Measurements from ENCODE around the gene PLA2G6. TPM values are rescaled to one million over a fixed set of nuclear protein-coding genes. Genes with fewer than 3 reads are reported as not detected.

The PLA2G6 gene
- polyA plus RNA-seq, 1 donor: 71.1 TPM

DNA sequence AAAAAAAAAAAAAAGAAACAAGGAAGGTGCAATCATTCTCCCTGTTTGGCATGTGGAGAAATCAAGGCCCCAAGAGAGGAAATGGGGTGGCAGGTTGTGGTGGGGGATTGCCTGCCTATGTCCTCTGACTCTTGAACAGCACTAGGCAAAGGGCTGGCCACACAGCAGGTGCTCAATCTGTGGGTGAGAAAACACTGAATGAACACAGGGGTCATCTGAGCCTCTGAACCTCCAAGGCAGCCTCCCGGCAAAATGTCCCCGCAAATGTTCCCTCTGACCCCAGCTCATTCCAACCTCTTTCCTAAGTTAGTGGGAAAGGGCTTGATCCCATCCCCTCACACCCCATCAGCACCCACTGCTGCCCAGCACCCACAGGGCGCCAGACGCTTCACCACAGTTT is 4.6 kb downstream of the PLA2G6 start:
- peaks cover 27% of the 10 kb centered on the region for H3K4me1 ChIP-seq (ENCODE audit: control insufficient read depth, insufficient read depth, low read length)
- no peak overlapping the region for H3K4me3 ChIP-seq (ENCODE audit: low read length)
- H3K9me3 ChIP-seq (ENCODE audit: control insufficient read depth, low read depth, low read length): no peaks in the 10 kb centered on the region
- no peaks in the 10 kb centered on the region for H3K36me3 ChIP-seq (ENCODE audit: control insufficient read depth, insufficient read depth, low read length)
- no peaks in the 10 kb centered on the region for H3K27me3 ChIP-seq (ENCODE audit: control insufficient read depth, insufficient read depth, low read length)
- H3K27ac ChIP-seq (ENCODE audit: low read length): no peak overlapping the region
- no peak for DNase-seq
- WGBS (ENCODE audit: insufficient coverage, low lambda C conversion rate): no CpG with 5 or more reads among the region's 4 CpGs

DNA sequence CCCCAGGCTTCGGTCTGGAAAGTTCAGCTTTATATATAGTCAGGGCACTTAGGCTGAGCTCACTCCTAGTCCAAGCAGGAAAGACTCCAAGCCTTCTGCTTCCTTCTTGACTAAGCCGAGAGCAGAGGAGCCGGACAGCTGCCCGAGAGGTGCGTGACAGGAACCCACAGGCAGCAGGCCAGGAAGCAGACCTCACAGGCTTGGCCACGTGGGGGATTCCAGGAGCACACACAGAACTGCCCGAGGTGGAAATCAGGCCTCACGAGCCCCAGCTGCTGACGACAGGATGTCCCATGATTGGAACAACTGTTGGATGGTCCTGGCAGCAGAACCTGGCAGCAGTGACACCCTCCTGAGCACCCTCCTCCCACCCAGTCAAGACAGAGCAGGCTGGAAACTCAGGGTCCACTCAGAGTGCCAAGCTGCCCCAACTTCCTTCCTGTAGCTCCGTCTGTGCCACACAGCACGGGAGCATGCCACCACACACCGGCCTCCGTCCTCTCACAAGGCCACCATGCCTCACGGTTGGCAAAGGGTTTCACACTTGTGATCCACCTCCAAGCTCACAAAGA is 5.4 kb downstream of the PLA2G6 start:
- H3K27me3 ChIP-seq (ENCODE audit: control insufficient read depth, insufficient read depth, low read length): no peaks in the 10 kb centered on the region
- no peaks in the 10 kb centered on the region for H3K9me3 ChIP-seq (ENCODE audit: control insufficient read depth, low read depth, low read length)
- no peak overlapping the region for H3K4me3 ChIP-seq (ENCODE audit: low read length)
- no peak overlapping the region for H3K27ac ChIP-seq (ENCODE audit: low read length)
- peak in 1 of 2 donors; percentile 49 for DNase-seq
- no peaks in the 10 kb centered on the region for H3K36me3 ChIP-seq (ENCODE audit: control insufficient read depth, insufficient read depth, low read length)
- H3K4me1 ChIP-seq (ENCODE audit: control insufficient read depth, insufficient read depth, low read length): peaks cover 24% of the 10 kb centered on the region
- no CpG with 5 or more reads among the region's 14 CpGs for WGBS (ENCODE audit: insufficient coverage, low lambda C conversion rate)

DNA sequence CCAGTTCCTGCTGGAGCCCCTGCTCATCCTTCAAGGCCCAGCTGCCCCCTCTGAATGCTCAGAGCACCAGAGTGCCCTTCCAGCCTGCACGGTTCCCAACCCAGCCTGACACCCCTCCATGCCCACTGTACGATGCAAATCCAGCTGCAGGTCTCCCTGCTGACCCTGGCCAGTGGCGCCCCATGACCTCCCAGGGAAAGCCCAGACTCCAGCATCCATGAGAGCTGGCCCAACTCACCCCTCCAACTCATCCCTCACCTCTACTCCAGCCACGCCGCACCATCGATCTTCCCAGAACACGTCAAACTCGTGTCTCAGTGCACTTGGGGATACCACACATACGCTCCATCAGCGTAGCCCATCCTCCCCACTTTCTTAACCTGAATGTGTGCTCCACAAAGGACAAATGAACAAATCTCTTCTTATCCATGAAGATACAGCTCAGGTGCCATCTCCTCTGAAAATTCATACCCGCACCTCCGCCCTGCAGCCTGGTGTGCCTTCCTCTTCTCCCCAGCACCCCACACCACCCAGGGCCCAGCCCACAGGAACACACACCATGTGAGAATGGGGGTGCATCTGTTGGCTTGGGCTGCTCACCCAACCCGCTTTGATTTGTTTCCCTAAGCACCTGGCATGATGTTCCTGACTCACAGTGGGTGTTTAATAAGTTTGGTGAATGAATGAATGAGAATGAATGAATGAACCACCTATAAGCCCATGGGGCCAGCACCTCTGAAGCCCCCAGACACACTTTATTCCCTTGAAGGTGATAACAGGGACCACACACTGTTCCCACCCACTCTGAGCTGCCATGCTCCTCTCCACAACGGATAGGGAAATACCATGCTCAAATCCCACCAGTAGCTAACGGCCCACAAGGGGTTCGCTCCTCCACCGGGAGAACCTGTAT is 6.2 kb downstream of the PLA2G6 start:
- no peaks in the 10 kb centered on the region for H3K36me3 ChIP-seq (ENCODE audit: control insufficient read depth, insufficient read depth, low read length)
- DNase-seq: no peak
- H3K27me3 ChIP-seq (ENCODE audit: control insufficient read depth, insufficient read depth, low read length): no peaks in the 10 kb centered on the region
- H3K9me3 ChIP-seq (ENCODE audit: control insufficient read depth, low read depth, low read length): no peaks in the 10 kb centered on the region
- H3K4me3 ChIP-seq (ENCODE audit: low read length): no peak overlapping the region
- H3K4me1 ChIP-seq (ENCODE audit: control insufficient read depth, insufficient read depth, low read length): peaks cover 16% of the 10 kb centered on the region
- no peak overlapping the region for H3K27ac ChIP-seq (ENCODE audit: low read length)
- WGBS (ENCODE audit: insufficient coverage, low lambda C conversion rate): 100% methylated on average over 2 of the region's 17 CpGs

DNA sequence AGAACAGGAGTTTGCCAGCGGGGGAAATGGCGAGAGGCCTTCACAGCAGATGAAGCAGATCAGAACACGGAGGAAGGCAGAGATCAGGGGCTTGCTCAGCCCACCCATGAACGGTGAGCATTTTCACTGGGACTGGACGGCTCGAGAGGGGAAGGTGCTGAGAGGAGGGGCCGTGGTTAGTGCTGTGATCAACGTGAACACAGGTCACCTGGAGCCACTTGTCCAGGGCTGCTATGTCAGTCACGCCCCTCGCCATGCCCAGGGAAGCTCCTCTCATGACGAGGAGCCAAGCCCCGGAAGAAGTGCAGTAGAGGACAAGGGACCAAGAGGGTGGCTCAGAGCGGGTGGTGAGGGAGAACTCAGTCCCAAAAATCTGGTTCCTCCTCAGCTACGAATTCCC is 7.0 kb downstream of the PLA2G6 start:
- Histone ChIP-seq H3K4me3 (ENCODE audit: low read length) (no peak overlapping the region), H3K4me1 (ENCODE audit: control insufficient read depth, insufficient read depth, low read length) (peaks cover 9% of the 10 kb centered on the region), H3K36me3 (ENCODE audit: control insufficient read depth, insufficient read depth, low read length) (no peaks in the 10 kb centered on the region), H3K27ac (ENCODE audit: low read length) (no peak overlapping the region), H3K9me3 (ENCODE audit: control insufficient read depth, low read depth, low read length) (no peaks in the 10 kb centered on the region), H3K27me3 (ENCODE audit: control insufficient read depth, insufficient read depth, low read length) (no peaks in the 10 kb centered on the region)
- no CpG with 5 or more reads among the region's 14 CpGs for WGBS (ENCODE audit: insufficient coverage, low lambda C conversion rate)
- DNase-seq: no peak

DNA sequence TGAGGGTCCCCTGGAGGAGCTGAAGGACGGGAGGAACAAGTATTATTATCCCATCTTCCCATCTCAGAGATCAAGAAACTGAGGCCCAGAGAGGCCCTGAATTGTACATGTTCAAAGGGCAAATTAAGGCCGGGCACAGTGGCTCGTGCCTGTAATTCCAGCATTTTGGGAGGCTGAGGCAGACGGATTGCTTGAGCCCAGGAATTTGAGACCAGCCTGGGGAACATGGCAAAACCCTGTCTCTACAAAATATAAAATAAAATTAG is 8.1 kb downstream of the PLA2G6 start:
- no peak for DNase-seq
- H3K27me3 ChIP-seq (ENCODE audit: control insufficient read depth, insufficient read depth, low read length): no peaks in the 10 kb centered on the region
- peaks cover 5% of the 10 kb centered on the region for H3K36me3 ChIP-seq (ENCODE audit: control insufficient read depth, insufficient read depth, low read length)
- no peaks in the 10 kb centered on the region for H3K9me3 ChIP-seq (ENCODE audit: control insufficient read depth, low read depth, low read length)
- H3K4me1 ChIP-seq (ENCODE audit: control insufficient read depth, insufficient read depth, low read length): peaks cover 9% of the 10 kb centered on the region
- 100% methylated on average over 1 of the region's 4 CpGs for WGBS (ENCODE audit: insufficient coverage, low lambda C conversion rate)
- H3K4me3 ChIP-seq (ENCODE audit: low read length): no peak overlapping the region
- H3K27ac ChIP-seq (ENCODE audit: low read length): no peak overlapping the region

DNA sequence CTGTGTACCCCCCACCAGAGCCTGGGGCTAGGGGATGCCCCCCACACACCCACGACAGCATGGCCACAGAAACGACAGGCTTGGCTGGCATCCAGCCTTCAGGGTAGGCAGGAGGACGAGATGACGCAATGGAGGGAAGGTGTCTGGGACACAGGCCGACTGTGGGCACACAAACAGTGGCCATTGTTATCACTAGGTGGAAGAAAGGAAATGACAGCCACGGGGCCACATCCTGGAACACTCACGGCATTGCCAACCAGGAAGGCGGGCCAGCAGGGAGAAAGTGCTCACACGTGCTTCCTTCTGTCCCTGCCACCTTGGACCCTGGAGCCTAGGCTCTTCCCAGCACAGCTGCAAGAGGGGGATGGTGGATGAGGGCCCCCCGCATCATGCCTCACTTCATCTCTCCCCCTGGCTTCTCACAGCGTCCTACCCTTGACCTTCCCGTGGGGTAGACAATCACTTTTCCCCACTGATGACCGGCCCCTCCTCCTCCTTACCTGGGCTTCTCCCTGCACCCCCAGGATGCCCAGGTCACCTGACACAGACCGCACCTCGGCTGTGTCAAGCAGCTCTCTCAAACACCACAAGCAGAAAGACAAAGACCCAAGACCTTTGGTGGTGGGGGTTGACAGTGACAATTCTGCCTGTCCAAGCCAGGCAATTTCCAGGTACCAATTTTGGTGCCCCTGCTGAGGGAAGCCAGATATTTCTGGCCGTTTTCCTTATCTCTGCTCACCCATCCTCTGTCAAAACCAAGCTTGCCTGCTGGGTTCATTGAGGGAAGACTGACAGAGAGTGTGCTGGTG is 8.6 kb downstream of the PLA2G6 start:
- peaks cover 9% of the 10 kb centered on the region for H3K4me1 ChIP-seq (ENCODE audit: control insufficient read depth, insufficient read depth, low read length)
- H3K27me3 ChIP-seq (ENCODE audit: control insufficient read depth, insufficient read depth, low read length): no peaks in the 10 kb centered on the region
- no peak overlapping the region for H3K27ac ChIP-seq (ENCODE audit: low read length)
- H3K9me3 ChIP-seq (ENCODE audit: control insufficient read depth, low read depth, low read length): no peaks in the 10 kb centered on the region
- peaks cover 8% of the 10 kb centered on the region for H3K36me3 ChIP-seq (ENCODE audit: control insufficient read depth, insufficient read depth, low read length)
- no CpG with 5 or more reads among the region's 16 CpGs for WGBS (ENCODE audit: insufficient coverage, low lambda C conversion rate)
- DNase-seq: peak; percentile 57 to 67
- H3K4me3 ChIP-seq (ENCODE audit: low read length): no peak overlapping the region

DNA sequence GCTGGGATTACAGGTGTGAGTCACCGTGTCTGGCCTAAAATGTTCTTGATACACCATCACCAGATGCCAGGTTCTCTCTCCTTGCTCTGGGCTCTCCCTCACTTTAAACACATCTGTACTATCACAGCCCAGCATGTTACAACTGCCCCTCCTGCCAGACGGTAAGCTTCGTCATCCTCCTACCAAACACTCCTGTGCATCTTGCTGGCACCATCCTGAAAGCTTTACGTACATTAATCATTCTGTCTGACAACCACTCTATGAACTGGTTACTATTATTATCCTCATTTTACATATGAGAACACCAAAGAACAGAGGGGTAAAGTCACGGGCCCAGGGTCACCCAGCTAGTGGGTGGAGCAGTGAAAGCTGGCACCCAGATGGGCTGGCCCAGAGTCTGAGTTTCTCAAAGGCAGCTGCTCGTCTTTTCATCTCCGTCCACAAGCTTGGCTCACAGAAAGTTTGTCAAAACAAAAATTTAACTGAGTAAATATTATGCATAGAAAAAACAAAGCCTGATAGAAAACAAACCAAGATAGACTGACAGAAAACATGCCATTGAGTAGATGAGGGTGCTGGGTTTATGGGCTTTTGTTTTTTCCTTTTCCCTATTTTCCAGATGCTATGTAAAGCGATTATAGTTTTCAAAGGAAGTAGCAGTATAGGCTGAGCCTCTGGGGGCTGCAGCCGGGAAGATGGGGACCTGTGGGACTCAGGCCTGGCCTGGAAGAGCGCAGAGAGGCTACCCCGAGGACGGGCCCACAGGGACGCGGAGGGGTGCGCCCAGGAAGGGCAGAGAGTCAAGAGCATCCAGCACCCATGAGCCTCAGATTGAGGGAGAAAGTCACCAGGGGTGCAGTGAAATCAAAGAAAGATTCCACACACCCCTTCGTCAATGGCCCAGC is 9.5 kb downstream of the PLA2G6 start:
- Histone ChIP-seq H3K36me3 (ENCODE audit: control insufficient read depth, insufficient read depth, low read length) (peaks cover 12% of the 10 kb centered on the region), H3K27ac (ENCODE audit: low read length) (no peak overlapping the region), H3K4me3 (ENCODE audit: low read length) (no peak overlapping the region), H3K27me3 (ENCODE audit: control insufficient read depth, insufficient read depth, low read length) (no peaks in the 10 kb centered on the region), H3K4me1 (ENCODE audit: control insufficient read depth, insufficient read depth, low read length) (peaks cover 3% of the 10 kb centered on the region), H3K9me3 (ENCODE audit: control insufficient read depth, low read depth, low read length) (no peaks in the 10 kb centered on the region)
- no CpG with 5 or more reads among the region's 16 CpGs for WGBS (ENCODE audit: insufficient coverage, low lambda C conversion rate)
- DNase-seq: no peak

DNA sequence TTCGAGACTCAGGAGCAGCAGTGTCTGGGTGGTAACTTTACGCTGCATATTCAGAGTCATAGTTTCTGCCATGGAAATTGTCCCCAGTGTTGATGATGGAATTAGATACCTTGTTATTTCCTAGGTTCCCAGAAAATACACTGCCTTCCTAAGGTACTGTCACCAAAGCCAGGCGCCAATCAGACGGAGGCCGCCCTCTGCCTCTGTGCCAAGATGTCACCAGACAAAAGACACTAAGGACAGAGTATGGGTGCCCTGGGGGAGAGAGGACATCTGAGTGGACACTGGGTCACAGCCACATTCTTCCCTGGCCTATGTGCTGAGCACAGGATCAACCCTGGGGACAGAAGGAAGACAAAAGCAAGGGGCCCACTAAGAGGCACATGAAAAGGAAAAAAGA is 11.2 kb downstream of the PLA2G6 start:
- Histone ChIP-seq H3K36me3 (ENCODE audit: control insufficient read depth, insufficient read depth, low read length) (peaks cover 16% of the 10 kb centered on the region), H3K4me3 (ENCODE audit: low read length) (no peak overlapping the region), H3K4me1 (ENCODE audit: control insufficient read depth, insufficient read depth, low read length) (peaks cover 11% of the 10 kb centered on the region), H3K9me3 (ENCODE audit: control insufficient read depth, low read depth, low read length) (no peaks in the 10 kb centered on the region), H3K27me3 (ENCODE audit: control insufficient read depth, insufficient read depth, low read length) (no peaks in the 10 kb centered on the region), H3K27ac (ENCODE audit: low read length) (no peak overlapping the region)
- DNase-seq: no peak
- no CpG with 5 or more reads among the region's 5 CpGs for WGBS (ENCODE audit: insufficient coverage, low lambda C conversion rate)

DNA sequence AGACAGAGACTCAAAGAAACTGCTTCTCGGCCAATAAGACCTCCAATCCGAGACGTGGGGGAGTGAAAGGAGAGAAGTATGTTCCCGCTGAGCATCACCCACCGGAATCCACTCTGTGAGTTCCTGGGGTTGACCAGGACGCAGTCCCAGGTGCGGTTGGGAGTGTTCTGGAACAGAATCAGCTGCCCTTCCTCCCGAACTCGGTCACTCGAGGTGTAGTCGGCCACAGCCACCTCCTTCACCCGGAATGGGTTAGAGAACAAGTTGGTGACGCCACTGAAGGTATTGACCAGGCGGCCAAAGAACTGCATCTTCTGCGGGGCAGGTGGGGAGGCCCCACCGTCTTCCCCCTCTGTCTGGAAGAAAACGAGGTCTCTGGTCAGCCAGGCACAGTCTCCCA is 12.5 kb downstream of the PLA2G6 start:
- peaks cover 24% of the 10 kb centered on the region for H3K4me1 ChIP-seq (ENCODE audit: control insufficient read depth, insufficient read depth, low read length)

DNA sequence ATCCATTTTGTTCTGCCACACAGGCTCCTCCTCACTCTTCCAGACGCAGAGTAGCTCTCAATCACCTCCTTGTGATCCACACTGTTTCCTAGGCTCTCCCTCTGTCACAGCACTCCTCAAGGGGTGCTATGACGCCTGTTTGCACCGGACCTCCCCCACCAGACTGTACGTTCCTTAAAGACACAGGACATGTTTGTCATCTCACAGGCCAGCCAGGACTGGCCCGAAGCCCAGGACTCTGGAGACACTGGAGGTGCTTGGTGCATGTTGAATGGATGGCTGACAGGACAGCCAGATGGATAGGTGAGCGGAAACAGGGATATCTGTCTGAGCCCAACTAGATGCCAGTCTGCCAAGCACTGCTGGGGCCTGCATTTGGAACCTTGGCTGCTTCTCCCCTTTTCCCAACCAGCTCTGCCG is 13.6 kb downstream of the PLA2G6 start:
- no peak overlapping the region for H3K4me3 ChIP-seq (ENCODE audit: low read length)

More for the DNA sequence above, 12.5 kb downstream of the PLA2G6 start:
- WGBS (ENCODE audit: insufficient coverage, low lambda C conversion rate): no CpG with 5 or more reads among the region's 17 CpGs
- no peaks in the 10 kb centered on the region for H3K27me3 ChIP-seq (ENCODE audit: control insufficient read depth, insufficient read depth, low read length)
- DNase-seq: no peak
- peaks cover 16% of the 10 kb centered on the region for H3K36me3 ChIP-seq (ENCODE audit: control insufficient read depth, insufficient read depth, low read length)
- H3K27ac ChIP-seq (ENCODE audit: low read length): no peak overlapping the region
- no peaks in the 10 kb centered on the region for H3K9me3 ChIP-seq (ENCODE audit: control insufficient read depth, low read depth, low read length)
- no peak overlapping the region for H3K4me3 ChIP-seq (ENCODE audit: low read length)

More for the DNA sequence above, 13.6 kb downstream of the PLA2G6 start:
- H3K27me3 ChIP-seq (ENCODE audit: control insufficient read depth, insufficient read depth, low read length): no peaks in the 10 kb centered on the region
- no peak overlapping the region for H3K27ac ChIP-seq (ENCODE audit: low read length)
- peaks cover 34% of the 10 kb centered on the region for H3K4me1 ChIP-seq (ENCODE audit: control insufficient read depth, insufficient read depth, low read length)
- H3K36me3 ChIP-seq (ENCODE audit: control insufficient read depth, insufficient read depth, low read length): peaks cover 16% of the 10 kb centered on the region
- DNase-seq: no peak
- H3K9me3 ChIP-seq (ENCODE audit: control insufficient read depth, low read depth, low read length): no peaks in the 10 kb centered on the region
- no CpG with 5 or more reads among the region's 7 CpGs for WGBS (ENCODE audit: insufficient coverage, low lambda C conversion rate)
